ENCODE data around the gene GALK1.
"Not testable (repeated sequence)": the region's sequence is repeated elsewhere in the genome, so short reads cannot be mapped to it uniquely, and the experiment has no call there.

Gene GALK1

DNA sequence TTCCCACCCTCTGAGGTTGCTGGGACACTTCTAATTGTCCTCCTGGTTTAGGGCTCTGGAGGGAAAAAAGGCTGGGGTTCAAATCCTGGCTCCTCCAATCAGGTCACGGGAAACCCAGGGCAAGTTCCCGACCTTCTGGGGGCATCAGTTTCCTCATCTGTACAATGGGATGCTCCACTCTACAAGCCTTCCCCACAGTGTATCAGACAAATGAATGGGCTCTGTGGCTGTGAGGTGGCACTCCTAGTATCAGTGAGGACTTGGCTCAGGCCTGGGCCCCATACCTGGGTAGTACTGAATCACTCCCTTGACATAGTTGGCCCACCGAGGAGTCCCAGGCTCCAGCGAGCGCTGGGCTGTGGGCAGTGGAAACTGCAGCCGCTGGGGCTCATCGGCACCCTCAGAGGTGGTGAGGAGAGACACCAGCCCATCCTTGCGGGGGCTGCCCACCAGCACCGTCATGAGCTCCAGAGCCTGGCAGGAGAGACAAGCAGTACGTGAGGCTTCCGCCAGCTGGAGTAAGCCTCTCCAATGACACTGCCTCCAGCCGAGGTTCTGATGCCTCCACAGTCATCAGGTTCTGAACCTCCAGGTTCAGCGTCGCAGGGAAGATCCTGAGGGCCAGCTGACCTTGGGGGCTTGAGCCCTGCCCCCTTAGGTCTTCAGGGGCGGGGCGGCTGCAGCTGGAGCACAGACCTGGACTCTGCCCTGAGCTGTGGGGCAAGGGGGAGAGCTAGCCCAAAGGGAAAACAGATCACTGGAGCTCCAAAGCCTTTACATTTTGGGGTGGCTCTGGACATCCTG, 1.2 kb downstream of the GALK1 start:
- DNase-seq: no peak

DNA sequence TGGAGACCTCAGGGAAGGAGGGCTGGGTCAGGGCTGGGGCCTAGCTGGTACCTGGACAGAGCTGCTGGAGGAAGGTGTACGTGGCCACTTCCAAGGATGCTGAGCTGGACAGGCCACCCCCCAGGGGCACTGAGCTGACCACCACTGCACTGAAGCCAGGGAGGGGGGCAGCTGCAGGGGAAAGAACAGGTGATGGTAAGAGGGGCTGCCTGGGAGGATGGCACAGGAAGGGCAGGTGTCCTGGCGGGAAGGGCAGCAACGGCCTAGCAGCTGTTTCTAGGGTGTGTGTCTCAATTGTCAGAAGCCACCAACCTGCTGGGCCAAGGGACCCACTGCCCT, 1.8 kb downstream of the GALK1 start:
- DNase-seq: no peak

DNA sequence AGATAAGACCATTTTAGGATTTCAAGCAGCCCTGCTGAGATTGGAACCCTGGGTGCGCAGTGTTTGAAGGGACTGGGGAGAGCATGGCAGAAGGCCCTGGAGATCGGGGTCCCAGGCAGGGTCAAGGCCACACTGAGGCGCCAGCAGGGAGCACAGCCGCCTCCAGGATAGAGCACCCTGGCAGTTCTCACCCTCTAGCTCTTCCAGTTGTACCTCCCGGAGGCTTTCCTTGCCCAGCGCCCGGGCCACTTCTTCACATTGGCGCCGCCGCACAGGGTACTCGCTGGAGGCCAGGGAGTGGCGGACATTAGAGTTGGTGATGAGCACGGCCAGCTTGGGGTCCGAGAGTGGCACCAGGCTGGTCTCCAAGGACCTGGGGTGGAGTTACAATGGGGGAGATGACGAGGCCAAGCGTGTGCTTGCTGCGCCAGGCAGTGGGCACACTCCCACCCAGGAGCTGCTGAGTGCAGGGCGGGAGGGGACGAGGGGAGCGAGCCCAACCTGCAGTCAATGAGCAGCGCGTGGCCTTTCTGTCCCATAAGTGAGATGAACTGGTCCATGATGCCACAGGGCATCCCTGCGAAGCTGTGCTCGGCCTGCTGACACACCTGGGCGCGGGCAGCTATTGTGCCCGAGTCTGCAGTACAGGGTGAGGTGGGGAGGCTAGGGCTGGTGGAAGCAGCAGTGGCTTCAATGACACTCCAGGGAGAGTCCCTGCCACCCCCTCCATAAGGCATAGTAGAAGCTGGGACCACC, 2.3 kb downstream of the GALK1 start:
- no peak for DNase-seq

DNA sequence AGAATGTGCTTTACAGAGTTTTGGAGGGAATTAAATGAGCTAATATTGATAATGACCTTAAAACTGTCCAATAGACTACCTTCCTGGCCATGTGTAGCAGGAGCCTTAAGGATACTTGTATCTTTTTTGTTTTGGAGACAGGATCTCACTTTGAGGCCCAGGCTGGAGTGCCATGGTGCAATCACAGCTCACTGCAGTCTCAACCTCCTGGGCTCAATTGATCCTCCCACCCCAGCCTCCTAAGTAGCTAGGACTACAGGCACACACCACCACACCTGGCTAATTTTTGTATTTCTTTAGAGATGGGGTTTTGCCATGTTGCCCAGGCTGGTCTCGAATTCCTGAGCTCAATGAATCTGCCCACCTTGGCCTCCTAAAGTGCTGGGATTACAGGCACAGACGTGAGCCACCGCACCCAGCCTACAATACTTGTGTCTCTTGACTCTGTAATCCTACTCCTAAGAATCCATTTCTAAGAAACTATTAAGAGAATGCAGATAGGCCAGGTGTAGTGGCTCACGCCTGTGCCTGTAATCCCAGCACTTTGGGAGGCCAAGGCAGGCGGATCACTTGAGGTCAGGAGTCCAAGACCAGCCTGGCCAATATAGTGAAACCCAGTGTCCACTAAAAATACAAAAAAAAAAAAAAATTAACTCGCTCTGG, 4.9 kb downstream of the GALK1 start:
- DNase-seq: not testable (repeated sequence)

DNA sequence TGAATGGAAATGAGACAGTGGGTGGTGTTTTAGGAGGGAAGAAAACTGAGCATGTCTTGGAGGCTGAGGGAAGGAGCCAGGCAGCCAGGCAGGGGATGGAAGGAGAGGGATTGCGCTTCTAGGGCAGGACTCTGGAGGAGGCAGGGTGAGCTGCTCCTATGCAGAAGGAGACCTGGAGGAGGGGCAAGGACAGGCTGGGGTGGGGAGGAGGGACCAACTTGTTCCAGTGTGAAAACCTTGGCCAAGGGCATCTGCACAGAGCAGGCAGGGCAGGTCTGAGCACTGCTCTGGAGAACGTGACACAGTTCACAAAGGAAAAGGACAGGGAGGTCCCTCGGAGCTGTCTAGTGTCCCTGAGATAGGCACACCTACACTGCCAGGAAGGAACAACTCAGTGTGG, 5.5 kb downstream of the GALK1 start:
- no peak for DNase-seq

DNA sequence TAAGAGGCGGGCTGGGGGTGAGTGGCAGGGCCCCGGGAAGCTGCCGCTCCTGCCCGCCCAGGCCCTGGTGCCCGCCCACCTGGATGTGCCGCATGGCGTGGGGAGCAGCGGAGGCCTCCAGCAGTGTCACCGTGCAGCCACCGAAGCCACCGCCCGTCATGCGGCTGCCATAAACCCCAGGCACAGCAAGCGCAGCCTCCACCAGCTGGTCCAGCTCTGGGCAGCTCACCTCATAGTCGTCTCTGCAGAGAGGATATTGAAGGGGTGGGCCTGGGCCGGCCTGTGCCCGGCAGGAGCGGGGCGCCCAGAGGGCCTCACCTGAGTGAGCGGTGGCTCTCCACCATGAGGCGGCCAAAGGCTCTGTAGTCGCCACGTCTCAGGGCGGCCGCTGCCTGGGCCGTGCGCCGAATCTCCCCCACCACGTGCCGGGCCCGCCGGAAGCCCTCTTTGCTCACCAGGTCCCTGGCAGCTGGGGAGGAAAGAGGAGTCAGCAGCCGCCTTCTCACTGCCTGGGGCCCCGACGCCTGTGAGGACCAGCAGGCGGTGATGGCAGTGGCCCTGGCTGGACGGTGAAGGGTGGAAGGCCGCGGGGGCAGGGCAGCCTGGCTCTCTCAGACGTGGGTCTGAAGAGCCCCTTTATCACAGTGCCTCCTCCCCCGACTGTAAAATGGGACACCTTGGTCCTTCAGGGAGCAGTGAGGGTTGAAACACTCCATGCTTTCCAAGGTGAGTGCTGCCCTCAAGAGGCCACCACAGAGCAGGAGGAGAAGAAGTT, 6.7 kb downstream of the GALK1 start:
- no peak for DNase-seq

DNA sequence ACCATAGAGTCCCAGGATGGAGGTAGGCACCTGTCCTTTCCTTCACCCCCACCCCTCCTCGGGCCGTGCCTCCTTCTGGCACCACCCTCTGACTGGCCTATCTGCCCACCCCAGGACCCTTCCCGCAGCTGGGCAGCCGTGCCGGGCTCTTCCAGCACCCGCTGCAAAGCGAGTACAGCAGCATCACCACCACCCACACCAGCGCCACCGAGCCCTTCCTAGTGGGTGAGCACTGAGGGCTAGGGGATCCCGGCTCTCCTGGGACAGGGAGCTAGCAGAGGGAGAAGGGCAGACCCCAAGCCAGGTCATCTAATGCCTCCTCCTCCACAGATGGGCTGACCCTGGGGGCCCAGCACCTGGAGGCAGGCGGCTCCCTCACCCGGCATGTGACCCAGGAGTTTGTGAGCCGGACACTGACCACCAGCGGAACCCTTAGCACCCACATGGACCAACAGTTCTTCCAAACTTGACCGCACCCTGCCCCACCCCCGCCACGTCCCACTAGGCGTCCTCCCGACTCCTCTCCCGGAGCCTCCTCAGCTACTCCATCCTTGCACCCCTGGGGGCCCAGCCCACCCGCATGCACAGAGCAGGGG, 7.8 kb downstream of the GALK1 start:
- DNase-seq: no peak

DNA sequence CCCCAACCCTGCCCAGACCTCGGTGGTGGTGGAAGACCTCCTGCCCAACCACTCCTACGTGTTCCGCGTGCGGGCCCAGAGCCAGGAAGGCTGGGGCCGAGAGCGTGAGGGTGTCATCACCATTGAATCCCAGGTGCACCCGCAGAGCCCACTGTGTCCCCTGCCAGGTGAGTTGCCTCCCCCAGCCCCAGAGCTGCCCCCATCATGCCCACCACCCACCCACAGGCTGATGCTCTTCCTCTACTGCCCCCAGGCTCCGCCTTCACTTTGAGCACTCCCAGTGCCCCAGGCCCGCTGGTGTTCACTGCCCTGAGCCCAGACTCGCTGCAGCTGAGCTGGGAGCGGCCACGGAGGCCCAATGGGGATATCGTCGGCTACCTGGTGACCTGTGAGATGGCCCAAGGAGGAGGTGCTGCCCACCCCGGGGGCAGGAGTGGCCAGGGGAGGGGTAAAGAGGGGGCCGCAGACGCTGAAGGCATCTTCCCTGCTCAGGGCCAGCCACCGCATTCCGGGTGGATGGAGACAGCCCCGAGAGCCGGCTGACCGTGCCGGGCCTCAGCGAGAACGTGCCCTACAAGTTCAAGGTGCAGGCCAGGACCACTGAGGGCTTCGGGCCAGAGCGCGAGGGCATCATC, 8.4 kb downstream of the GALK1 start:
- DNase-seq: no peak

DNA sequence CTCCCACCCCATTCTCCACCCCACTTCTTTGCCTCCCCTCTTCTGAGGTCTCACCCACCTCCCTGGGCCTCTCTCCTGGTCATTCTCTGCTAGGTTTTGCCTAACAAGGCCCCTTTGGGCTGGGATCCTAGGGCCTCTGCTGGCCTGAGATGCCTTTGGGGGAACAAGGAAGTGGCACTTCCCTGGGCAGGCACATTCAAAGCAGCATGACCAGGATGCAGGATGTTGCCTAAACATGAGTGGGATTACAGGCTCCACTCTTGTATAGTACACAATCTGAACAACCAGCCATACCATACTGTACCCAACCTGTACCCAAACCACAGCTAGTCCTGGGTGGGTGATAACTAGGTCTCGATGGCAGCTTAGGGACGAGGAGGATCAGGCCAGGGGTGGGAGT, 9.0 kb downstream of the GALK1 start:
- DNase-seq: no peak

DNA sequence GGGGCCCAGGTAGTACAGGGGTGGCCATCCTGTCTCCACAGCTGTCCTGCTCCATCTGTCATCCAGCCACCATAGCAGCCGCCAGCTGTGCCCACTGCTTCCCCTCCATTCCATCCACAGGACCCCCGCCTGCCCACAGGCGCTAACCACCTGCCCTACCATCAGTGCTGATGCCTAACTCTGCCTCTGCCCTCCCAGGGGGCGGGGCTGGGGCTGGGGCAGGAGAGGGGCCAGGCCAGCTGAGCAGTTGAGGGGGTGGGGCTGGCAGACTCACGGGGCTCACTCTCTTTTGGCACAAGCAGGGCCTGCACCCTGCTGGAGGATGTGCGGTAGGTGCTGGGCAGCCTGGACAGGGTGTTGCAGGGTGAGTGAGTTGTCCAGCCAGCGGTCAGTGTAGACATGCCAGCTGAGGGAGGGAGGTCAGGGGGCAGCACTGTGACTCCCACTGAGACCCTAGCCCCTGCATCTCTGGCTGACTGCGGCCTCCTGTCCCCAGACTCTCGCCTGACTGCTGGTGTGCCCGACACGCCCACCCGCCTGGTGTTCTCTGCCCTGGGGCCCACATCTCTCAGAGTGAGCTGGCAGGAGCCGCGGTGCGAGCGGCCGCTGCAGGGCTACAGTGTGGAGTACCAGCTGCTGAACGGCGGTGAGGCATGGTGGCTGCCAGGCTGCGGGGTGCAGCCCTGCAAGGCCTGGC, 9.6 kb downstream of the GALK1 start:
- DNase-seq: no peak

DNA sequence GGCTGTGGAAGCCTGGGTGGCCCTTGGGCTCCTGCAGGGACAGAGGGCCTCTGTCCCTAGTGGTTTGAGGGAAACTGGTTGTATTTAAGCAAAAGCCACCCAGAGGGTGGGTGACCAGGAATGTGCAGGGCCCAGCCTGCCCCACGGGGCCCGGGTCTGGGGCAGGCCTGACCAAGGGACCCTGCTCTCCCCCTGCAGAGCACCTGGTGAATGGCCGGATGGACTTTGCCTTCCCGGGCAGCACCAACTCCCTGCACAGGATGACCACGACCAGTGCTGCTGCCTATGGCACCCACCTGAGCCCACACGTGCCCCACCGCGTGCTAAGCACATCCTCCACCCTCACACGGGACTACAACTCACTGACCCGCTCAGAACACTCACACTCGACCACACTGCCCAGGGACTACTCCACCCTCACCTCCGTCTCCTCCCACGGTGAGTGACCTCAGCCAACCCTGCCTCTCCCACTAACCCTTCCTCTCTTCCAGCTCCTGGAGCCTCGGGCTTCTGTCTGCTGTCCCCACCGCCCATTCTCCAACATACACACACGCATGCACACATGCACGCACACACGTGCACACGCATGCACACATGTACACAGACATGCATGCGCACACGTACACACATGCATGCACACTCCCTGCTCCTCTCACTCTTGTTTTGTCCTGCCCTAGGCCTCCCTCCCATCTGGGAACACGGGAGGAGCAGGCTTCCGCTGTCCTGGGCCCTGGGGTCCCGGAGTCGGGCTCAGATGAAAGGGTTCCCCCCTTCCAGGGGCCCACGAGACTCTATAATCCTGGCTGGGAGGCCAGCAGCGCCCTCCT, 10.4 kb downstream of the GALK1 start:
- no peak for DNase-seq

DNA sequence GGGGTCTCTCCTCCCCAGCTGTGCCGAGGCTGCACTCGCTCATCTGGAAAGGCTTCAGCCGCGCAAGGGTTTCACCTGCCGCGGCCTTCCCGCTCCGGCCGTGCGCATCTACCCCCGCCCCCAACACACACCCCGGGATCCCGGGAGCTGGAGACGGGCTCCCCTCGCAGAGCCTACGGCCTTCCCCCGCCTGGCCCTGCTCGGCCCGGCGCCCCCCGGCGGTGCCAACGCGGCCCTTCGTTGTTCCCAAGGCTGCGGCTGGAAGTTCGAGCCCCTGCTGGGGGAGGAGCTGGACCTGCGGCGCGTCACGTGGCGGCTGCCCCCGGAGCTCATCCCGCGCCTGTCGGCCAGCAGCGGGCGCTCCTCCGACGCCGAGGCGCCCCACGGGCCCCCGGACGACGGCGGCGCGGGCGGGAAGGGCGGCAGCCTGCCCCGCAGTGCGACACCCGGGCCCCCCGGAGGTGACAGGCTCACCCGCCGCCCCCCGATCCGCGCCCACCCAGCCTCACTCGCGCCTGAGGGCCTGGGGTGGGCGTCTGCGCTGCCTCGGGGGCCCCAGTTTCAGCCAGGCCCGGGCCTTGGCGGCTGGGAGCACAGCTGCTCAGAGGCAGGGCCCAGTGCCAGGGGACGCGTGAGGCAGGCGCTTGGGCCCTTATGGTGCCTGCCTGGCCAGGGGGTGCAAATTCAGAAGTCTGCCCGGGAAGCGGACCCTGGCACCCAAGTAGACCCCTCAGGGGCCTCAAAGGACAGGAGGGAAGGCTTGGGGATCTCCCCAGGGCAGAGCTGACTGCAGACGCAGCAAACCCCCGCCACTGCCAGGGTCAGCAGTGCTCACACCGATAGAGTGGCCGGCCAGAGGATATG, 11.2 kb downstream of the GALK1 start:
- DNase-seq: no peak

DNA sequence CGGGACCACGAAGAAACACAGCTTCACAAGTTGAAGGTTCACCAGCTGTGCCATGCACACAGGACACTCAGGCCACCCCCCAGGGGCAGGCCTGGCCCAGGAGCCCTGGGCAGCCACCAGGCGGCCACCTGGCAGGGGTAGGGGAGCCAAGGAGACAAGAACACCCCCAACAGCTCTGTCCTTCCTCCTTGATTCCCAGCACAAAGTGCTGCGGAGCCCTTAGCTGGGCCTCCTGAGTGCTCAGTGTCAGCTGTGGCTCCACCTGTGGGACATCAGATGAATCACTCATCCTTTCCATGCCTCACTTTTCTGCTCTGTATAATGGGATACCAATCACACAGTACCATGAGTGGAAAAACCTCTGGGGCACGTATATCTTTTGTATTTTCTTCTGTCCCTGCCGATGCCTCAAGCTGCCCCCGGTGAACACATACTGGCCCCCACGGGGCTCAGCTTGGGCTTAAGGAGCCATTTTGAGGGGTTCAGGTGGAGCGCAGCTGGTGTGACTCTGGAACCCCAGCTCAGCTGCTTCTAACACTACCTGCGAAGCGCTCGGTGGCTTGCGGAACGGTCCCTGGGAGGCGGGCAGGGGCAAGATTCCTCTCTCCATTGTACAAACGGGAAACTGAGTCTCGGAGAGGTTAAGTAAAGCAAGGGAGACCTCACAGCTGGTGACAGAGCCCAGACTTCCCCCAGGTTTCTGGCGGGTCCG, 12.0 kb downstream of the GALK1 start:
- no peak for DNase-seq

DNA sequence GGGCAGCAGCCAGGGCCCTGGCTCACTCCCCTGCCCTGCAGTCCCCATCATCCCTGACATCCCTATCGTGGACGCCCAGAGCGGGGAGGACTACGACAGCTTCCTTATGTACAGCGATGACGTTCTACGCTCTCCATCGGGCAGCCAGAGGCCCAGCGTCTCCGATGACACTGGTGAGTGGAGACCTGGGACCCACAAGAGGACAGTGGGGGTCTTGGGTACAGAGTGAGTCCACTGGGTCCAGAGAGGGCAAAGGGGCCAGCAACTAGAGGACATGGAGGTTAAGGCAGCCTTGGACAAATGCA, 12.6 kb downstream of the GALK1 start:
- no peak for DNase-seq

DNA sequence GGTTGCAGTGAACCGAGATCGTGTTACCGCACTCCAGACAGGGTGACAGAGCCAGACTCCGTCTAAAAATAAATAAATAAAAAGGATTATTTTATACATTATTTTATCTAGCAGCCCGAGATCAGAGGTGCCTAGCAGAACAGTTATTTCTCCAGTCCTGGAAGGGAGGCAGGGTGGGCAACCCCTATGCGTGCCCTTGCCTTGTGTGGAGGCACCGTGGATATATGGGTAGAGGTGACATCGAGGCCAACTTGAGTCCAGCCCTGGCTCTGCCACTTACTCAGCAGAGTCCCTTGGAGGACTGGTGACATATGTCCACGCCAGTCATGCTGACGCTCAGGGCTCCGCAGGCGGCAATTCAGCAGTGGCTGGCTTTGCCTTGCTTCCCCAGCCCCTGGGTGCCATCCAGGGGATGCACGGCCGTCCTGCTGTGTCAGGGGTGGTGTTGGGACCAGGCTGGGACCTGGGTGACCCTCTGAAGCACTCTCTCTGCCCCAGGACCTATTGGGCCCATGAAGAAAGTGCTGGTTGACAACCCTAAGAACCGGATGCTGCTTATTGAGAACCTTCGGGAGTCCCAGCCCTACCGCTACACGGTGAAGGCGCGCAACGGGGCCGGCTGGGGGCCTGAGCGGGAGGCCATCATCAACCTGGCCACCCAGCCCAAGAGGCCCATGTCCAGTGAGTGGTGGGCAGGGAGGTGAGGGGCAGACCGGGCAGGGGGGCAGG, 13.2 kb downstream of the GALK1 start:
- DNase-seq: no peak

DNA sequence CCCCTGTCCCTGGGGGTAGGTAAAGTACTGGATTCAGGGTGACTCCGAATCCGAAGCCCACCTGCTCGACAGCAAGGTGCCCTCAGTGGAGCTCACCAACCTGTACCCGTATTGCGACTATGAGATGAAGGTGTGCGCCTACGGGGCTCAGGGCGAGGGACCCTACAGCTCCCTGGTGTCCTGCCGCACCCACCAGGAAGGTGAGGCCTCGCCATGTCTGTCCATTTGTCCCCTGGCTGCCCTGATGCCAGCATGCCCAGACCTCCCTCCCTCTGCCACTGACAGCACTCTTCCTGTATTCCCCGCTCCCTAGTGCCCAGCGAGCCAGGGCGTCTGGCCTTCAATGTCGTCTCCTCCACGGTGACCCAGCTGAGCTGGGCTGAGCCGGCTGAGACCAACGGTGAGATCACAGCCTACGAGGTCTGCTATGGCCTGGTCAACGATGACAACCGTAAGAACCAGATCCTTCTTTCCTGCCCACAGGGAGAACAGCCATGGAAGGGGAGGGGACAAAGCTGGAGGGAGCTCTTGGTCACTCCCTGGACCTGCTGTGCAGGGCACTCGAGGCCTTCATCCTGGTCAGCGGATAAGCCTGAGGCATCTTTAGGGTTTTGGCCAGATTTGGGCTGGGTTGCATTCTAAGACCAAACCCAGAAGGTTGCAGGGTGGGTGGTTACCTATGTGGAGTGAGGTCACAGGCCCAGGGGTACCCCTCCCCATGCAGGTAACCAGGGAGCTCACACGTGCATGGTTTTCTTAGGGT, 14.2 kb downstream of the GALK1 start:
- no peak for DNase-seq

DNA sequence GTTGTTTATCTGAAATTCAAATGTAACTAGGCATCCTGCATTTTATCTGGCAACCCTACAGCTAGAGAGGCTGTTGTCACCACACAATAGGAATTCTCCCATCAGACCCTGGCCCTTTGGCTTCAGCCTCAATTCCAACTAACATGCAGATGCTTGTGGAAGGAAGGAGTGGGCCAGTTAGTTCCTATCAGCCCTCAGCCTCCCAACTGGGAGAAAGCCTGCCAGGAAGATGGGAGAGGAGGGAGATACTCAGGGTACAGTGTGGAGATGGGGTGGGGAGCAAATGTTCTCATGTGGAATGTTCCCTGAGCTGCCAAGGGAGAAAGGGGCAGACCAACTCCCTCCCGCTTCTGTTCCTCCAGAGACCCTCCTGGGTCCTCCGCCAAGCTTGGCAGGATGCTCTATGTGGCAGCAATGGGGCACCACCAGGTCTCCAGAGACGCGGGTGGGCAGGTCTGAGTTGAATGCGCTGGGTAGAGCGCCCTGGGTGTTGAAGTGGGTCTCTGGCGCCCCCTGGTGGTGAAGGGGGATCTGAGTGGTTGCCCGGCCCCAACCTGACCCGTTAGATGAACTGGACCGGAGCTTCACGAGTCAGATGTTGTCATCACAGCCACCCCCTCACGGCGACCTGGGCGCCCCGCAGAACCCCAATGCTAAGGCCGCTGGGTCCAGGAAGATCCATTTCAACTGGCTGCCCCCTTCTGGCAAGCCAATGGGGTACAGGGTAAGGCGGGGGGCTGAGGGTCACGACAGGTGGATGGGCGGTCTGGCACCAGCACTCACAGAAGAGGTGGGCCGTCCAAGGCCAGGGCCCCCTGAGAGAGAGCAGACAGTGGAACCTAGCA, 15.2 kb downstream of the GALK1 start:
- peak; percentile 35 for DNase-seq
